Nephron (organoid): Measurements from ENCODE around the gene ZNF711.

Experiments
- H3K27ac Mint-ChIP-seq, 3 experiments: 2 replicates each; pipeline ENCODE4 v1.8.0; 2020; ENCODE audit warnings: mixed read lengths in 3 of 3, mild to moderate bottlenecking in 2 of 3, moderate library complexity in 1 of 3
- H3K27me3 Mint-ChIP-seq: 2 replicates; pipeline ENCODE4 v1.8.0; 2021; ENCODE audit warnings: low read depth, mild to moderate bottlenecking, moderate library complexity, mixed read lengths
- H3K36me3 Mint-ChIP-seq: 2 replicates; pipeline ENCODE4 v1.8.0; 2020; ENCODE audit warnings: low read depth, mixed read lengths
- H3K4me1 Mint-ChIP-seq: 2 replicates; pipeline ENCODE4 v1.8.0; 2020; ENCODE audit warnings: mixed read lengths
- H3K4me3 Mint-ChIP-seq, 3 experiments: 2 replicates each; pipeline ENCODE4 v1.8.0; 2020; ENCODE audit warnings: mild to moderate bottlenecking in 3 of 3, mixed read lengths in 3 of 3, moderate library complexity in 2 of 3
- H3K9me3 Mint-ChIP-seq: 2 replicates; pipeline ENCODE4 v1.8.0; 2020; ENCODE audit warnings: mixed read lengths
- TF ChIP-seq, protein P1 (sequence below), 3 experiments: fragments of 200-600 bp; sonication (generic); IDR thresholded peaks; one replicate each; pipeline ENCODE4 v1.5.0; 2021; ENCODE audit warnings: antibody characterized with exemption in 3 of 3; ENCODE audit not compliant: unreplicated experiment in 3 of 3

Gene ZNF711

DNA sequence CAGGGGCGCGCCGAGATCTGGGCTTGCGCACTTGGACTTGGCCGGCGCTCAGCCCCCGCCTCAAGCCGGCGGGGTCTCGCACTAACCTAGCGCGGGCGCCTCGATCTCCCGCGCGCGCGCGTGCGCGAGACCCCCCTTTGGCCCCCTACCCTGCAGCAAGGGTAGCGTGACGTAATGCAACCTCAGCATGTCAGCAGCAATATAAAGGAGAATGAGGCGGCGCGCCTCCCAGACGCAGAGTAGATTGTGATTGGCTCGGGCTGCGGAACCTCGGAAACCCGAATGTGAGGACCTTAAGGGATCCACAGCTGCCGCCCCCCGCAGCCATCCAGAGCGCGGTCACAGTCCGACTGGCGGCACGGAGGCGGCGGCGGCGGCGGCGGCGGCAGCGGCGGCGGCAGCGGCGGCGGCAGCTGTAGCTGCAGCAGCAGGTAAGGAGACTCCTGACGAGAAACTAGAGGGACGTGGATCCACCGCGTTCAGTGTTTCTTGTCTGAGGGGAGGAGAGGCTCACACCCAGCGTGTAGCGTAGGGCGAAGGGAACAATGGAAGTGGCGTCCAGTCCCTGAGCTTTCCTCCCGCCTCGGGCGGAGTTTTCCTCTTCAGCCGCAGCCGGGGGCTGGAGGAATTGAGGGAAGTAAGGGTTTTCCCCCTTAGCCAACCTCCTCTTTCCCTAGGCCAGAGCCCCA lies at the start of gene ZNF711, which contains the start of gene SATL1:
ZNF711 (plus strand) TSS at position 231 of the 689 bp plus-strand sequence. CDS start 3,582 bp downstream, outside the sequence.
SATL1 (minus strand) TSS at position 19 of the 689 bp plus-strand sequence. CDS start 134,811 bp downstream, outside the sequence.
- H3K36me3 Mint-ChIP-seq = peaks cover 11% of the 10 kb centered on the region
- no peaks in the 10 kb centered on the region for H3K9me3 Mint-ChIP-seq
- peaks cover 16% of the 10 kb centered on the region for H3K4me1 Mint-ChIP-seq
- H3K27ac Mint-ChIP-seq = peak within 1 kb of the TSS; percentile 88 to 99 (median 97)
- TF ChIP-seq, protein P1, sequence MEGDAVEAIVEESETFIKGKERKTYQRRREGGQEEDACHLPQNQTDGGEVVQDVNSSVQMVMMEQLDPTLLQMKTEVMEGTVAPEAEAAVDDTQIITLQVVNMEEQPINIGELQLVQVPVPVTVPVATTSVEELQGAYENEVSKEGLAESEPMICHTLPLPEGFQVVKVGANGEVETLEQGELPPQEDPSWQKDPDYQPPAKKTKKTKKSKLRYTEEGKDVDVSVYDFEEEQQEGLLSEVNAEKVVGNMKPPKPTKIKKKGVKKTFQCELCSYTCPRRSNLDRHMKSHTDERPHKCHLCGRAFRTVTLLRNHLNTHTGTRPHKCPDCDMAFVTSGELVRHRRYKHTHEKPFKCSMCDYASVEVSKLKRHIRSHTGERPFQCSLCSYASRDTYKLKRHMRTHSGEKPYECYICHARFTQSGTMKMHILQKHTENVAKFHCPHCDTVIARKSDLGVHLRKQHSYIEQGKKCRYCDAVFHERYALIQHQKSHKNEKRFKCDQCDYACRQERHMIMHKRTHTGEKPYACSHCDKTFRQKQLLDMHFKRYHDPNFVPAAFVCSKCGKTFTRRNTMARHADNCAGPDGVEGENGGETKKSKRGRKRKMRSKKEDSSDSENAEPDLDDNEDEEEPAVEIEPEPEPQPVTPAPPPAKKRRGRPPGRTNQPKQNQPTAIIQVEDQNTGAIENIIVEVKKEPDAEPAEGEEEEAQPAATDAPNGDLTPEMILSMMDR (IDR thresholded peaks at IDR 0.05; ENCODE audit: unreplicated experiment in 3 of 3) = no peak
- H3K27me3 Mint-ChIP-seq = no peaks in the 10 kb centered on the region
- peak within 1 kb of the TSS; percentile 92 to 98 (median 92) for H3K4me3 Mint-ChIP-seq

DNA sequence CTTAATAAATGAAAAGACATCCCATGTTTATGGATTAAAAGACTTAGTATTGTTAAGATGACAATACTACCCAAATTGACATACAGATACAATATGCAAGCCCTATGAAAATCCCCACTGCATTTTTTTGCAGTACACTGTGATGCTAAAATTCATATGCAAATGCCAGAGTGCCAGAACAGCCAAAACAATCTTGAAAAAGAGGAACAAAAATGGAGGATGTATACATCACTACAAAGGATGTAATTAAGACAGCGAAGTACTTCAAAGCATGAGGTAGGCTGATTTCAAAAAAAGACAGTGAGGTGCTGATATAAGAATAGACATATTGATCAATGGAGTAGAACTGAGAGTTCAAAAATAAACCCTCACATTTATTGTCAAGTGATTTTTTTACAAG lies 47.5 kb upstream of the ZNF711 start:
- H3K36me3 Mint-ChIP-seq = no peaks in the 10 kb centered on the region
- H3K9me3 Mint-ChIP-seq = peaks cover 5% of the 10 kb centered on the region
- no peaks in the 10 kb centered on the region for H3K4me1 Mint-ChIP-seq
- H3K27me3 Mint-ChIP-seq = no peaks in the 10 kb centered on the region
- no peak overlapping the region for H3K4me3 Mint-ChIP-seq
- TF ChIP-seq, protein P1 (IDR thresholded peaks at IDR 0.05; ENCODE audit: unreplicated experiment in 3 of 3) = no peak
- no peak overlapping the region for H3K27ac Mint-ChIP-seq

DNA sequence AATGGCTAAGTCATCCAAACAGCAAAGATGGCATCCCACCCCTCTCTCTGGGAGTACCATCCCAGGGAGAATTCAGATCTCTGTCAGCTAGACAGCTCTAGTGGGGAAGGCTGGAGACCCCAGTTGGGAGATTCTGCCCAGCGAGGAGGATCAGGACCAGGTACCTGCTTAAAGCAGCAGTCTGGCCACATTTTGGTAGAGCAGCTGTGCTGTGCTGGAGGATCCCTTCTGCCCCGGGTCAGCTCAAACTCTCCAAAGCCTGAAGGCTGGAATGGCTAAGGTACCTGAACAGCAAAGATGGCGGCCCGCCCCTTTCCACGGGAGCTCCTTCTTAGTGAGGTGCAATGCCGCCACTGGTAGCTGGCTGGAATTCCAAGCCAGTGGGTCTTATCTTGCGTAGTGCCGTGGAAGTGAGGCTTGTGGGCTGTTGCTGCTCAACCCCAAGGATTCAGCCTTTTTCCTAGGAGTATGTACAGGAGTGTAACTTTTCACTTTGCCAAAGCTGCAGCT lies 40.3 kb upstream of the ZNF711 start:
- Mint-ChIP-seq H3K9me3 (peaks cover 3% of the 10 kb centered on the region), H3K4me3 (no peak overlapping the region), H3K4me1 (no peaks in the 10 kb centered on the region), H3K27ac (no peak overlapping the region), H3K36me3 (no peaks in the 10 kb centered on the region), H3K27me3 (no peaks in the 10 kb centered on the region)
- TF ChIP-seq, protein P1 (IDR thresholded peaks at IDR 0.05; ENCODE audit: unreplicated experiment in 3 of 3) = no peak

DNA sequence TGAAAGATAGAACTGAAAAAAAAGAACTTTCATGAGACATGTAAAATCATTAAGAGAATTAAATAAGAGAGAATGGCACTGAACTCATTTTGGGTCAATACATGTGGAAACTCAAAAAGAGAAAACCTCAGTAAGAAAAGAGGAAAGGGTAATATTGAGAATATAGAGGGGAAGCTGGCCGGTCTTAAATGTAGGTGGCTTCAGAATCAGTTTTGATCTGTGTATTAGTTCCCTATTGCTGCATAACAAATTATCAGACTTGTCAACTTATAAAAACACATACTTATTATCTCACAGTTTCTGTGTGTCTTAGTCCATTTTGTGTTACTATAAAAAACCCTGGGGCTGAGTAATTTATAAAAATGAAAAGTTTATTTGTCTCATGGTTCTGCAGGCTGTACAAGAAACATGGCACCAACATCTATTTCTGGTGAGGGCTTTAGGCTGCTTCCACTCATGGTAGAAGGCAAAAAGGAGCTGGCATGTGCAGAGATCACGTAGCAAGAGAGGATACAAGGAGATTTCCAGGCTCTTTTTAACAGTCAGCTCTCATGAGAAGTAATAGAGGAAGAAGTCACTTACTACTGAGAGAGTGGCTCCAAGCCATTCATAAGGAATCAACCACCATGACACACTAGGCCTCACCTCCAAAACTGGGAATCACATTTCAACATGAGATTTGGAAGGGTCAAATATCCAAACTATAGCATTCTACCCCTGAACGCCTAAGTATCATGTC lies 29.8 kb upstream of the ZNF711 start:
- TF ChIP-seq, protein P1 (IDR thresholded peaks at IDR 0.05; ENCODE audit: unreplicated experiment in 3 of 3) = no peak
- no peaks in the 10 kb centered on the region for H3K27me3 Mint-ChIP-seq
- no peak overlapping the region for H3K4me3 Mint-ChIP-seq
- H3K9me3 Mint-ChIP-seq = peaks cover 16% of the 10 kb centered on the region
- H3K27ac Mint-ChIP-seq = no peak overlapping the region
- H3K36me3 Mint-ChIP-seq = peaks cover 4% of the 10 kb centered on the region
- no peaks in the 10 kb centered on the region for H3K4me1 Mint-ChIP-seq

DNA sequence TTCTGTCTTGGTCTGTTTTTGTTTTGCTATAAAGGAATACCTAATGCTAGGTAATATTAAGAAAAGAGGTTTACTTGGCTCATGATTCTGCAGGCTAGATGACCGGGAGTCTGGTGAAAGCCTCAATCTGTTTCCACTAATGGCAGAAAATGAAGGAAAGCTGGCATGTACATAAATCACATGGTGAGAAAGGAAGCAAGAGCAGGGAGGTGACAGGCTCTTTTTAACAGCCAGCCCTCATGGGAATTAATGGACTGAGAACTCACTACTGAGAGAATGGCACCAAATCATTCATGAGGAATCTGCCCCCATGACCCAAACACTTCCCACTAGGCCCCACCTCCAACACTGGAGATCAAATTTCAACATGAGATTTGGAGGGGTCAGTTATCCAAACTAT lies 27.8 kb upstream of the ZNF711 start:
- TF ChIP-seq, protein P1 (IDR thresholded peaks at IDR 0.05; ENCODE audit: unreplicated experiment in 3 of 3) = no peak
- no peaks in the 10 kb centered on the region for H3K27me3 Mint-ChIP-seq
- no peaks in the 10 kb centered on the region for H3K36me3 Mint-ChIP-seq

More for the DNA sequence above, 27.8 kb upstream of the ZNF711 start:
- Mint-ChIP-seq H3K27ac (no peak overlapping the region), H3K4me1 (no peaks in the 10 kb centered on the region), H3K4me3 (no peak overlapping the region), H3K9me3 (peaks cover 12% of the 10 kb centered on the region)
